Stimulated activated CD4-positive, alpha-beta T cell treated with anti-CD3 and anti-CD28 coated beads, Interleukin-2, amount 100 ng/mL, for 48 hours (primary cell): Measurements from ENCODE around the gene HEXIM1.

Experiments
- DNase-seq, 2 donors: peaks; one replicate each; pipeline ENCODE4 v3.0.0-alpha.2; 2020

HEXIM1 gene

GRCh38 chr17:45147581-45148182 is 593 bp upstream of the HEXIM1 start:
- peak; percentile 73 to 79 for DNase-seq

- DNase-seq: peak; percentile 61 to 63
Measured at GRCh38 chr17:45149037-45149668, 878 bp downstream of the HEXIM1 start.

- DNase-seq: peak in 1 of 2 donors; percentile 30
Measured at GRCh38 chr17:45149669-45150664, 1.7 kb downstream of the HEXIM1 start.

- no peak for DNase-seq
Measured at GRCh38 chr17:45150911-45151809, 2.9 kb downstream of the HEXIM1 start.

- no peak for DNase-seq
Measured at GRCh38 chr17:45155029-45155428, 6.8 kb downstream of the HEXIM1 start.

GRCh38 chr17:45155483-45155882 is 7.2 kb downstream of the HEXIM1 start:
- no peak for DNase-seq

- no peak for DNase-seq
Measured at GRCh38 chr17:45156242-45156641, 8.0 kb downstream of the HEXIM1 start.

GRCh38 chr17:45160447-45161287 is 12.4 kb downstream of the HEXIM1 start:
- peak; percentile 39 to 52 for DNase-seq

- DNase-seq: peak; percentile 96 to 99
Measured at GRCh38 chr17:45161288-45162024, 13.2 kb downstream of the HEXIM1 start, which contains the start of gene HEXIM2. HEXIM2 (plus strand) TSS chr17:45161875; CDS start chr17:45162794, 919 bp downstream.

- DNase-seq: no peak
Measured at GRCh38 chr17:45162025-45162687, 13.9 kb downstream of the HEXIM1 start.

- DNase-seq: no peak
Measured at GRCh38 chr17:45164734-45165269, 16.5 kb downstream of the HEXIM1 start.

- DNase-seq: no peak
Measured at GRCh38 chr17:45168991-45169752, 20.9 kb downstream of the HEXIM1 start.

GRCh38 chr17:45170280-45170930 is 22.1 kb downstream of the HEXIM1 start:
- DNase-seq: no peak

GRCh38 chr17:45170931-45171337 is 22.7 kb downstream of the HEXIM1 start:
- no peak for DNase-seq

GRCh38 chr17:45171338-45172231 is 23.3 kb downstream of the HEXIM1 start:
- DNase-seq: no peak

- DNase-seq: no peak
Measured at GRCh38 chr17:45172232-45172540, 23.9 kb downstream of the HEXIM1 start.

- DNase-seq: peak; percentile 28 to 41
Measured at GRCh38 chr17:45172541-45173286, 24.4 kb downstream of the HEXIM1 start.
